Type B pancreatic cell (in vitro differentiated cells): ENCODE measurements around the gene DDX1. TPM values are rescaled to one million over a fixed set of nuclear protein-coding genes. Genes with fewer than 3 reads are reported as not detected.

ENCODE experiments used
- DNase-seq: peaks from one replicate; pipeline ENCODE4 v3.0.0; 2021; ENCODE audit warnings: mixed read lengths; ENCODE audit not compliant: unreplicated experiment; ENCODE audit errors: extremely low spot score
- H3K27ac Mint-ChIP-seq: 2 replicates; pipeline ENCODE4 v1.8.0; 2021; ENCODE audit warnings: mild to moderate bottlenecking, mixed read lengths
- H3K27me3 Mint-ChIP-seq: 2 replicates; pipeline ENCODE4 v1.8.0; 2021; ENCODE audit warnings: mixed read lengths
- H3K36me3 Mint-ChIP-seq: 2 replicates; pipeline ENCODE4 v1.8.0; 2021; ENCODE audit warnings: mixed read lengths
- H3K4me1 Mint-ChIP-seq: one replicate; pipeline ENCODE4 v1.8.0; 2021; ENCODE audit warnings: mixed read lengths; ENCODE audit not compliant: unreplicated experiment
- H3K4me3 Mint-ChIP-seq: 2 replicates; pipeline ENCODE4 v1.8.0; 2021; ENCODE audit warnings: mild to moderate bottlenecking, mixed read lengths
- H3K9me3 Mint-ChIP-seq: 2 replicates; pipeline ENCODE4 v1.8.0; 2021; ENCODE audit warnings: mixed read lengths
- CTCF ChIP-seq: fragments of 200-600 bp; sonication (generic); conservative IDR thresholded peaks from 2 replicates; pipeline ENCODE4 v1.5.0; 2021; ENCODE audit warnings: antibody characterized with exemption, mild to moderate bottlenecking
- total RNA-seq: library from RNA; stranded (reverse); gene quantifications from 2 replicates; pipeline ENCODE4 v1.2.1, GENCODE V29; 2021; ENCODE audit warnings: low replicate concordance

Gene DDX1
- total RNA-seq, 1 donor from 2014 or later, result 111 TPM

GRCh38 chr2:15667809-15668556 is 76.3 kb downstream of the DDX1 start:
- Mint-ChIP-seq H3K27ac (no peak overlapping the region), H3K4me3 (no peak overlapping the region), H3K27me3 (peaks cover 4% of the 10 kb centered on the region), H3K36me3 (no peaks in the 10 kb centered on the region), H3K4me1 (peaks cover 44% of the 10 kb centered on the region), H3K9me3 (peaks cover 5% of the 10 kb centered on the region)
- TF ChIP-seq CTCF, result no peak
- DNase-seq, result no peak

- H3K36me3 Mint-ChIP-seq, result no peaks in the 10 kb centered on the region
- no peak for DNase-seq
- H3K4me3 Mint-ChIP-seq, result no peak overlapping the region
- peaks cover 5% of the 10 kb centered on the region for H3K9me3 Mint-ChIP-seq
- H3K27me3 Mint-ChIP-seq, result peaks cover 4% of the 10 kb centered on the region
- no peak for TF ChIP-seq CTCF
- no peak overlapping the region for H3K27ac Mint-ChIP-seq
- H3K4me1 Mint-ChIP-seq, result peaks cover 47% of the 10 kb centered on the region
These were observed 77.1 kb downstream of the DDX1 start for GRCh38 chr2:15668611-15669305.

GRCh38 chr2:15669375-15669910 is 77.8 kb downstream of the DDX1 start:
- peaks cover 4% of the 10 kb centered on the region for H3K27me3 Mint-ChIP-seq
- no peak for DNase-seq
- H3K4me3 Mint-ChIP-seq, result no peak overlapping the region
- peaks cover 45% of the 10 kb centered on the region for H3K4me1 Mint-ChIP-seq
- peaks cover 5% of the 10 kb centered on the region for H3K9me3 Mint-ChIP-seq
- H3K36me3 Mint-ChIP-seq, result no peaks in the 10 kb centered on the region
- H3K27ac Mint-ChIP-seq, result no peak overlapping the region
- TF ChIP-seq CTCF, result no peak

GRCh38 chr2:15670469-15670868 is 78.8 kb downstream of the DDX1 start:
- Mint-ChIP-seq H3K27ac (no peak overlapping the region), H3K9me3 (peaks cover 5% of the 10 kb centered on the region), H3K27me3 (peaks cover 4% of the 10 kb centered on the region), H3K36me3 (no peaks in the 10 kb centered on the region), H3K4me1 (peaks cover 42% of the 10 kb centered on the region), H3K4me3 (no peak overlapping the region)
- no peak for TF ChIP-seq CTCF
- no peak for DNase-seq

- Mint-ChIP-seq H3K9me3 (peaks cover 5% of the 10 kb centered on the region), H3K27ac (no peak overlapping the region), H3K36me3 (no peaks in the 10 kb centered on the region), H3K27me3 (peaks cover 4% of the 10 kb centered on the region), H3K4me3 (no peak overlapping the region), H3K4me1 (peaks cover 45% of the 10 kb centered on the region)
- no peak for DNase-seq
- TF ChIP-seq CTCF, result no peak
These were observed 79.3 kb downstream of the DDX1 start for GRCh38 chr2:15670981-15671380.
